ENCODE results near the gene SORBS2.

DNA sequence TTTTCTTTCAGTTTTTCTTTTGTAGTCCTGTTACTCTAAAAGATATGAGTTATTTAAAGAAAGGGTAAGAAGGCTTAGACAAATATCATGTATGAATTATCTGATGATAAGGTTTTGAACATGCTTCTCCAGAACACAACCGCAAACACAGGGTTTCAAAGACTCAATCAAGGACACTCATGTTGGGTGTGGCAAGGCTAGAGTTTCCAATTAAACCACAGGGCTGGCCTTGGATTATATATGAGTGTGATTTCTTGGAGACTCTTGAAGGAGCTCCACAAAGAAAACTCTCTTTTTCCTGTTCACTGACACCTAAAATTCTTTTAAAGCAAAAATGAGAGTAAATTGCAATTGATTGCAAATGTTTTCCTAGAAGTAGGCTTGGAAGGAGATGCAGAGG, 166.6 kb downstream of the SORBS2 start:
- TF ChIP-seq, protein P1, sequence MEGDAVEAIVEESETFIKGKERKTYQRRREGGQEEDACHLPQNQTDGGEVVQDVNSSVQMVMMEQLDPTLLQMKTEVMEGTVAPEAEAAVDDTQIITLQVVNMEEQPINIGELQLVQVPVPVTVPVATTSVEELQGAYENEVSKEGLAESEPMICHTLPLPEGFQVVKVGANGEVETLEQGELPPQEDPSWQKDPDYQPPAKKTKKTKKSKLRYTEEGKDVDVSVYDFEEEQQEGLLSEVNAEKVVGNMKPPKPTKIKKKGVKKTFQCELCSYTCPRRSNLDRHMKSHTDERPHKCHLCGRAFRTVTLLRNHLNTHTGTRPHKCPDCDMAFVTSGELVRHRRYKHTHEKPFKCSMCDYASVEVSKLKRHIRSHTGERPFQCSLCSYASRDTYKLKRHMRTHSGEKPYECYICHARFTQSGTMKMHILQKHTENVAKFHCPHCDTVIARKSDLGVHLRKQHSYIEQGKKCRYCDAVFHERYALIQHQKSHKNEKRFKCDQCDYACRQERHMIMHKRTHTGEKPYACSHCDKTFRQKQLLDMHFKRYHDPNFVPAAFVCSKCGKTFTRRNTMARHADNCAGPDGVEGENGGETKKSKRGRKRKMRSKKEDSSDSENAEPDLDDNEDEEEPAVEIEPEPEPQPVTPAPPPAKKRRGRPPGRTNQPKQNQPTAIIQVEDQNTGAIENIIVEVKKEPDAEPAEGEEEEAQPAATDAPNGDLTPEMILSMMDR (conservative IDR thresholded peaks at IDR 0.05; ENCODE audit: low read length) = no peak
- TF ChIP-seq EZH2phosphoT487 (IDR thresholded peaks at IDR 0.05; ENCODE audit: borderline replicate concordance) = no peak

Data from Loucy (cell line).